ENCODE results near the gene TTR.

Gene TTR

DNA sequence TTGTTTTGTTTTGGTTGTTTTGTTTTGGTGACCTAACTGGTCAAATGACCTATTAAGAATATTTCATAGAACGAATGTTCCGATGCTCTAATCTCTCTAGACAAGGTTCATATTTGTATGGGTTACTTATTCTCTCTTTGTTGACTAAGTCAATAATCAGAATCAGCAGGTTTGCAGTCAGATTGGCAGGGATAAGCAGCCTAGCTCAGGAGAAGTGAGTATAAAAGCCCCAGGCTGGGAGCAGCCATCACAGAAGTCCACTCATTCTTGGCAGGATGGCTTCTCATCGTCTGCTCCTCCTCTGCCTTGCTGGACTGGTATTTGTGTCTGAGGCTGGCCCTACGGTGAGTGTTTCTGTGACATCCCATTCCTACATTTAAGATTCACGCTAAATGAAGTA is at the start of gene TTR:
TTR (plus strand) TSS at position 250 of the 400 bp plus-strand sequence; CDS start at position 276, 26 bp downstream.
- no peak for DNase-seq

DNA sequence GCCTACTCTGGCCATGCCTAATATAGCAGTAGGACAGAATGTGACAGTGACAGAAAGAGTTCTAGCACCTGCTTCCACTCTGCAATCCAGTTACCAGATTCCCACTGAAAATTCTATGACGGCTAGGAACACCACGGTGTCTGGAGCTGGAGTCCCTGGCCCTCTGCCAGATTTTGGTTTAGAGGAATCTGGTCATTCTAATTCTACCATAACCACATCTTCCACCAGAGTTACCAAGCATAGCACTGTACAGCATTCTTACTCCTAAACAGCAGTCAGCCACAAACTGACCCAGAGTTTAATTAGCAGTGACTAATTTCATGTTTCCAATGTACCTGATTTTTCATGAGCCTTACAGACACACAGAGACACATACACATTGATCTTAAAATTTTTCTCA is 45.2 kb upstream of the TTR start:
- no peak for DNase-seq

DNA sequence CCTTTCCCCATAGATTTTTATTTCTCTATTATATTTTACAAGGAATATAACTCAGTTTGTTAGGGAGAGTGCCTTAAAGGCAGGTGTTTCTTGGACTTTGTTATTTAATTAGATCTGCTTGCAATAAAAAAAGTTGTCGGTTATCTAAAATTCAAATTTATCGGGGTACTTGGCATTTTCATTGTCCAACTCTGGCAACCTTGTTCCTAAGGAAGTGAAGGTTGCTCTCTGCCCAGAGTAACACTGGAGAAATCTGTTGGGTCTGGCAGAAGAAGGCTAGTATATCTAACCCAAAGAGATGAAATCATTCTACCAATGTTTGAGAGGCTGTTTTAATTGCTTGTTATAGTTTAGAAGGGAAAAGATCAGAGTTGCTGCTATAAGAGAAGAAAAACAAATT is 42.8 kb upstream of the TTR start:
- DNase-seq, result no peak

DNA sequence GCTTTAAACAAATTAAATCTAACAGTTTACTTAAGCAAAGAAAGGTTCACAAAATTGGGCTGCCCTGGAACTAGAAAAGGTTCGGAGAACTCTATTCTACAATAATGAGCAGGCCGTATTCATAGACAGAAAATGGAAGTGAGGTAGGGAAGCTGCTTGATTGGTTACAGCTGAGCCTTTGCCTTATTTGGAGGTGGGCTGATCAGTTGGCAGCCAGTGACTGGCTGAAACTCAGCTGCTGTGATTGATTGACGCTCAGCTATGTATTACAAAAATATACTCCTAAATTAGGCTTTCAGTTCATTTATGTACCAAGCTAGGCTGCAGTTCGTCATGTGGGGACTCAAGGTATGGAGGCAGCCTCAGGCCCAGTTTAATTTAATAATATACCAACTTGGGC is 42.3 kb upstream of the TTR start:
- no peak for DNase-seq

DNA sequence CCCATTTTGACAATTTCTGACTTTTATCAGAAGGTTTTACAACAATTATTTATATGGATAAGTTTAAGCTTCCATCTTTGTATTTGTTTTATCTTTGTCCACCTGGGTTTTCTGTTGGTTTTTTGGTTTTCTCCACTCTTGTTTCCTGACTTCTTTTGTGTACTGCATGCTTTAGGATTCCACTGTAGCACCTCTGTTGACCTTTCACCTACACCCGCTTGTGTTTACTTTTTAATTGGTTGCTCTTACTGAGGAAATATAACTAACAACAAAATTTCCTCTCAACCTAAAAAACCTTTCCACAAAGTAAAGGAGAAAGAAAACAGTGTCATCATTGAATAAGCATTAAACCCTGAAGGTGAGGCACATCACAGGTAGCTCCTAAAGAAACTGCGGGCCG is 39.8 kb upstream of the TTR start:
- DNase-seq, result no peak

DNA sequence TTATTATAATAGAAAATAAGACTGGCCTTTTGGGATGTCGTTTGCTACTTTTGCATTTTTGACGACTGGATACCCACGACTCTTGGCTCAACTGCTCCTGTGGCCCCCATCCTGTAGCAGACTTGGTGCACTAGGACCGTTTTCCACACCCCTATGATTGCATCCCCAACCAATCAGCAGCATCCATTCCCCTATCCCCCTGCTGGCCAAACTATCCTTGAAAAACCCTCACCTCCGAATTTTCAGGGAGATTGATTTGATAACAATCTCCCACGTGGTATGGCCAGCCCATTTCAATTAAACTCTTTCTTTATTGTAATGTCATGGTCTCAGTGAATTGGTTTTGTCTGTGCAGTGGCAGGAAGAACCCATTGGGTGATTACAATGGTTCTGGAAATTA is 37.9 kb upstream of the TTR start:
- DNase-seq, result no peak

DNA sequence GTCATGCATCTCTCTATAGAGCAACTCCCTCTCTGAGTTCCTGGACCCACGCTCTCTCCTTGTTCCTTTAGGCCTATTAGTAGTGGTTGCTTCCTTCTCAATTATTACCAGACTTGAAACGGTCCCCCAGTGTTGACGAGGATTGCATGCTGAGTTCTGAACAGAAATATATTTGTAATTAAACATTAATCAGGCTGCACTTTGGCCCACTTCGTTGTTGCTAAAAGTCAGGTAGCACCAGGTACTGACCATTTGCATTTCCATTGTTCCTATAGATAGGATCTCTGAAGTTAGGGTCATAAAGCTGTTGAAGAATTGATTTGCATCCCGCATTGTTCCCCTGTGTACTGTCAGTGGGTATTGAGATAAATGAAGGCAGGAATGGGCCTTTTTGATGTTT is 36.9 kb upstream of the TTR start:
- no peak for DNase-seq

DNA sequence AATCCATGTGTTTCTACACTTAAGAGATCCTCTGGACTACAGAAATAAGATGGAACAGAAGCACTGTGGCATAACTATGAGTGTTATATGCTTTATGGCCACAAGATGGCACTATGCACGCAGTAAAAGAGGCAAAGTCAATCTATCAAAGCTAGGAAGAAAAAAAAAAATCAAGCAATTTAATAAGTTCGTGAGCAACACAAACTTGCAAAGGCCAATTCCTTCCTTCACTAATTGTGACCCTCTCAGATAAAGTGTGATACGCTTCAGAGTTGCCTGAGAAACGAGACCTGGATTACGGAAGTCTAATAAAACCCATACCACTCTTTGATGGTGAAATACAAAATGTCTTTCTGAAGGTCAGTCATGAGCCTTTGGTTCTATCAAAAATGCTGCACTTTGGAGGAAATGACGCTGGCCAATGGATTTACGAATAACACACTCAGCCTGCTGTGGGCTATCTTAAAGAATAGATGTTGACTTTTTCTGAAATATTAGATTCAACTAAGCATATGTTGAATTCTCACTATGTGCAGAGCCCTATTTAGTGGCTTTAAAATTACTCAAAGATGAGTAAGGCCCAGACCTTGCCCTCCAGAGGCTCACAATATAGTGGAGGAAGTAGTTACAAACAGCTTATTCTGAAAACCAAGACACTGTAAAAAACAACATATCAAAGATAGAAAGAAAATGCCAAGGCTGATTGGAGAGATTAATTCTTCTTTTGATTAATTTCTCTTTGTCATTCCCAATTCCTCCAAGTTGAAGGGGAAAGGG is 35.5 kb upstream of the TTR start:
- no peak for DNase-seq

DNA sequence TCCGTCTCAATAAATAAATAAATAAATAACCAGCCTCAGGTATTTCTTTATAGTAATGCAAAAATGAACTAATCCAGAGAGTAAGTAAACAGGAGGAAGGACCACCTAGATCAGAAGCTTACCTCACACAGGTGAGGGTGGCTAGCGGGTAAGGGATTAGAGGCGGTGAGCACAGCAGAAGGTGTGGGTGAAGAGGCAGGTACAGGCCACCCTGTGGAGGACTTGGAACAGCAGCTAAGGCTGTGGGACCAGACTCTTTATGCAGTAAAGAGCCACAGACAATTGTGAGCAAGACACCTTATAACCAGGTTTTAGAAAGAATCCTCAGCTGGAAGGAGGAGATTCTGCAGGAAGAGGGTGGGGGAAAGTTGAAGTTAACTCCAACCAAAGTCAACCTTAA is 34.2 kb upstream of the TTR start:
- no peak for DNase-seq

DNA sequence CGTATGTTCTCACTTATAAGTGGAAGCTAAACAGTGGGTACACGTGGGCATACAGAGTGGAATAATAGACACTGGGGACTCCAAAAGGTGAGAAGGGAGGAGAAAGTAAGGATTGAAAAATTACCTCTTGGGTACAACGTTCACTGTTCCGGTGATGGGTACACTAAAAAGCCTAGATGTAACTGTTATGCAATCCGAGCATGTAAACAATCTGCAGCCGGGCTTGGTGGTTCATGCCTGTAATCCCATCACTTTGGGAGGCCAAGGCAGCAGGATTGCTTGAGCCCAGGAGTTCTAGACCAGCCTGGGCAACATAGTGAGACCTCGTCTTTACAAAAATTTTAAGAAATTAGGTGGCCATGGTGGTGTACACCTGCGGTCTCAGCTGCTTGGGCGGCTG is 33.1 kb upstream of the TTR start:
- no peak for DNase-seq

DNA sequence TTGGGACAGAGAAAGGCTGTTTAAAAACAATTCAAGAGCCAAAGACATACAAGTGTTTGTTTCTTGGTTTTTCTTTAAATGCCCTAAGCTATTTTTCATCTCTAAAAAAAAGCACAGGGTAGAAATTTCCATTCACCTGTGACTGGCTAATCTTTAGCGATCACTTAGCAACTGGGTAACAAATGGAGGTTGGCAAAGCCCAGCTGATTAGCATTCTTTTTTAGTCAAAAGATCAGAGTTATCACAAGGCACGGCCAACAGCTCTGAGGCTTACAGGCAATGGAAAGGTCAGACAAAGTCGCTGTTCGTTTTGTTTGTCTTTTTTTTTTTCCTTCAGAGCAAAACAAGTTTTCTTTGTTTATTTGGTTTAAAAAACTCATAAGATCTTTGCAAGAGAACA is 29.0 kb upstream of the TTR start:
- no peak for DNase-seq

DNA sequence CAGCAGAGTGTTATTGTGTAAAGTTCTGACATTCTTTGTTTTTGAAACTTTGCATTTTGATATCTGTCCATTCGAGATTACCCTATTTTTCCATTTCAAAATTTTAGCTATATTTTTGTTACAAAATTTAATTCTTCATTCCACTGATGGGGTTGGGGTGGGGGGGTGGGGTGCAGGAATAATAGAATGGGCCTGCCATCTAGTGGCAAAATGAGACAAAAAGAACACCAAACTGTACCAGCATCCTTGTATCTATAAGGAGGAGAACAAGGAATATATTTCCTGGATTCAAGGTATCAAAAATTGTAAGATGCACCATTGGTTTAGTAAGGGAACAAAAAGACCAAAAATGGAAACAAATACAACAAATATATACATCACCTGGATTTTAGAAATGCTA is 27.9 kb upstream of the TTR start:
- DNase-seq, result no peak

DNA sequence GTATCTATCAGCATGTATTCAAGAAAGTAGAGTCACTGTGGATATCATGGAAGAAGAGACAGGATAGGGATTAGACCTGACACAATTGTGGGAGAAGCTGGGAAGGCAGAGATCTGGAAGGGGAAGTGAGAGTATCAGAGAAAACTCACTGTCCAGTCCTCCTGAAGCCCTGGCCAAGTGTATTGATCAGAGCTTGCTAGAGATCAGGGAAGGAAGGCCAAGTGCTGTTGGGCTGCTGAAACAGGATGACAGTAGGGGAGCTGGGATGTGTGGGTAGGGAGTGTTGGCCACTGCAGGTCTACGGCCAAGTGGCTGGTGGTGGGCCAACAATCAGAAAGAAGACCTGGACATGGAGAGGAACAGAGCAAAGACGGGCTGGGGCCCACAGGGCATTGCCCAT is 26.3 kb upstream of the TTR start:
- DNase-seq, result no peak

DNA sequence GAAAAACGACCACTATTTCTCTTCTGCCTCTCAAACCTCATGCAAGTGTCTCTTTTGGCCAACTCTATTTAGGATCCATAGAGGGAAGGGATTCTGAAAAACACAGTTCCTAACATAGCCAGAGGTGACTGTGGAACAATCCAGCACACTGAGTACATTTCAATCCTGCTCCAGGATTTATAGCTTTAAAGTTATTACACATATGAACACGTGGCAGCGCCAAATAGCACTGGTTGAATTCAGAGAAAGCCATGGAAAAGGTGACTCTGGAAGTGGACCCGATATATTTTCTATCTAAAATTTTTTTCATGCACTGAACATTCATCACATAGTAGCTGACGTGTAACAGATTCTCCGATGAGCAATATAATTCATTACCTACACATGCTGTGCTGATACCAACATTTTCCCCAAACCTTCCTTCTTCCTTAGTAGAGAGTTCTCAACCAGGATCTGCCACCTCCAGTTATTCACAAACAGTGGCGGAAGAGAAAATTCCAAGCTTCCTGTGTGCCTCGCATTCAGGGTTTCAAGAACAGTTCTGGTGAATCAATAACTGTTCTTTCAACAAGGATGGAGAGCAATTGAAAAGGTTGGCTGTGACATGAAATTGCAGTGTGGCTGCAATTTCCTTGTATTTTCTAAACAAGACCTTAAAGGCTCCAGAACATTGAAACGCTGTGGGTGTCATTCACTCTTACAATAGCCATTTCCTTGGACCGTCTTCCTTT is 25.7 kb upstream of the TTR start:
- no peak for DNase-seq

DNA sequence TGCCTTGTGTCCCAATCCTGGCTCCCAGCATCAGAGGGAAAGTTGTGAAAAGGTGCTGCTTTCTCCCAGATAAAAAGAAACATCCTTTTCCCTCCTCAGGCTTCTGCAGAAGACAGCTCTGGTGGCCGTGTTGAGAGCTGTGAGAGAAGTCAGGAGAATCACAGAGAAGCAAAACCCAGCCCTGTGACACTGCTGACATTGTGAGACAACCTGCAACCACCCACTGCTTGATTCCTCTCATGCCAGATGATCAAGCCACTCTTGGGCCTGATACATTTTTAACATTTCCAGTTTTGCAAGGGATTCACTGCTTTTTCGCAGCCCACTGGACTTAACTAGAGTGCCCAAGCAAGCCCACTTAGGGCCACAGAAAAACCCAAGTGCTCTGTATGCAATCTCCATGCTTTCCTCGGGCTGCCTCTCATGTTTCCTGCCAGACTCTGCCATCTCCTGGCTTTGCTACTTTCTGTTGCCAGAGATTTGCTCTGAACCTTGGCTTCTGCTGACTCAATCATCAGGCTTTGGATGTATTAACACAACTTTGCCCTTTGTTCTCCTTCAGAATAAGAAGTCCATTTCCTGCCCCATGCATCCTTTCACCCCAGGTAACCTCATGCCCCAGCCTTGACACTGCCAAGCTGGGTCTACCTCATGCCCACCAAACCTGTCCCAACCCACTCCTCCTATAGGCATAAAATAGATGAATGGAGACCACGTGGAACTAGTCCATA is 24.9 kb upstream of the TTR start:
- no peak for DNase-seq

DNA sequence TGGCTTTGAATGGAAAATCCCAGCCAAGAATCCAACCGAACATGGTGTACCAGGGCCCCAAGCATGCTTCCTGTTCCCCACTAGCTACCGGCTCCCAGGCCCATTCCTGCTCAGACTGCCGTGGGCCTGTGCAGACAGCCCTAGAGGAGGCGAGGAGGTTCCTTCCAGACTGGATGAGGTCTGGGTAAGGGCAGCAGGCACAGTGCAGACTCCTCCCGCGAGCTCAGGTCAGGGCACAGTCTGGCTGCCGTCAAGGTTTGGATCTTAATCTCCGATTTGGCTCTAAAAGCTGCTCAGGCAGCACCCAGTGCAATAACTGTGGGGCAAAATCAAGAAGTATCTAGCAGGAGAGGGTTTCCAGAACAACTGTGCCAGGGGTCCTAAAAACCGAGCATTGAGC is 19.3 kb upstream of the TTR start:
- no peak for DNase-seq

DNA sequence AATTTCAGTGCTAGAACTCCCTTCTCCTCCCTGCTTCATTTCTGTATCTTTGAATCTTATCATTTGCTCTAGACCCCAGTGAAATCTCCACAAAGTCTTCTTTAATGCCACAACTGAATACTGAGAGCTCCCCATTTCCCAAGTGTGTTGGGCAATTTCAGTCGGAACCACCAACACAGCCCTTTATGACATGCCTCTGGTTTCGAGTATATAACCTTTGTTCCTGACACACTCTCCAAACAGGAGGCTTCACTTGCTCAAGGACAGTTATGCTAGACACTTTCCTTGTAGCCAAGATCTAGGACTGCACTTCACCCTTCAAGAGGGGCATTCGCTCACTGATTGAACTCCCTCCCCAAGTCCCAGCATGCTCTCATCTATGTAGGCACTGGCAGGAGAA is 18.6 kb upstream of the TTR start:
- no peak for DNase-seq

DNA sequence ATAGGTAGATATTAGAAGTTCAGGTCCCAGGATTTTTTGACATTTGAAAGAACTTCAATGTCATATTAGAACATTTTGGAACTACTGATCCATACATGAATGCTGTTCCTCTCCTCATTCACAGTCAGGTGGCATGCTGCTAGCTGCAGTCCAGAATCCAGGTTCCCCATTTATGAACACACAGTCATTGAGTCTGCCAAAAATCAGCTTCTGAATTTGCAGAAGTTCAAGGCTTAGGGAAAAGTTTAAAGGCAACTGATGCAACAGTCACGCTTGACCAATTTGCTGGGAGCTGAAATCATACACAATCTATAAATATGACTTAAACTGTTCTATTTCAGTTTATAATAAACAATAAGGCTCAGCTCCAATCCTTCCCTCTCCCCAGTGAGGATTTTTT is 17.3 kb upstream of the TTR start:
- no peak for DNase-seq

DNA sequence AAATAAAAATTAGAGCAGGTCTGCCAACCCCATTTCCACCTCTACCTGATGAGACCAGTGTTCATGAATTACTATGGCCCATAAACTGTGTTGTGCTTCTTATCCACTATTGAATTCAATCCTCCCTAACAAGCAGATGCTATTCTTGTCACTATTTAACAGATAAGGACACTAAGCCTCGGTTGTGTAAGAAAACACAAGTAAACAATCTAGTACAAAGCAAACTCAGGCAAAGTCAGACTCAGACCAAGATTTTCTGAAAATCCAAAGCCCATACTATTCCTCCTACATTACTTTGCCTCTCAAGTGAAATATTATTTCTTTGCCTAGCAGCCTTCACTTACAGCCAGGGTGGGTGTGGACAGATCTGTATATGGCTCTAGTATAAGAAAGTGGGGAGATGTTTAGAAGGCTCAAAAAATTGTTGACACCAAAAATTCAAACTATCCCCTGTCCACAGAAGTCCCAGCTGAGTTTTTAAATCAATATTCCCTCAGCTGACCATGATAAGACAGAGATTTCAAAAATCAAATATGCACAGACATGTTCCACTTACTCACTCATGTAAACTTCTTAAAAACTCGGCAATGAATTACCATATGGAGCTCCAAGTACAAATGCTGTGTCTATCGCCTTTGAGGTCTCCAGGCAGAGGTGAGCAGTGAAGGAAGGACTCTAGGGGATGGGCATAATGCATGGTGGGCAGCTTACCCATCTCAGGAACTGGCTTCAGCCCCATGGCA is 16.0 kb upstream of the TTR start:
- no peak for DNase-seq

DNA sequence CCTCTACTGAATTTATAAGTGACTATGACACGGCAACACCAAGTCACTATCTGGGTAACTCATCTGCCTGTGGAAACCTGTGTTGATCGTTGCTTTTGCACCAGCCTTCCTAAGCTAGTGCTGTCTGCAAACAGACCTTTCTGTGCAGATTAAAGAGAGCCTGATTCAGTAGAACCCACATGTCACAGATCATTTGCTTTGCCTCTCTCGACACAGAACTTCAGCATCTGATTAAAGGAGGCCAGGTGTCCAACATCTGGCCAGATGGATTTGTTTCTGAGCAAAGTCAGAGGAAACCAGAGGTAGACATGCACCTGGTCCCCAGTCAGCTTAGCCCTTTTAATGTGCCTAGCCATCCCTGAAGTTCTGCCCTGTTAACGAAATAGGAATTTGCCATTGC is 15.0 kb upstream of the TTR start:
- DNase-seq, result no peak

DNA sequence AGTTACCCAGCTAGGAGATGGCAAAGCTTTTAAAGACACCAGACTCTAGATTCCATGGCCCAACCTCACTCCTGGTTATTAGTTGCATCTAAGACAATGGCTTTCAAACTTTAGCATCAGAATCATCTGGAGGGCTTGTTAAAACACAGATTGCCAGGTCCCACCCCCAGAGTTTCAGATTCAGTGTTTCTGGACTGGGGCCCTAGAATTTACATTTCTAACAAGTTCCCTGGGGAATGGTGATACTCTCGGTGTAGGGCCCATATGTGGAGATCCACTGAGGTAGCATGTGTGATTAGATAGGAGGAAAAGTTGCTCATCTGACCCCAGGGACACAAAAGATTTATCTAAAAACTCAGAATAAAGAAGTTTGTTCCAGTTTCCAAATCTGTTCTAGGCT is 14.5 kb upstream of the TTR start:
- no peak for DNase-seq

DNA sequence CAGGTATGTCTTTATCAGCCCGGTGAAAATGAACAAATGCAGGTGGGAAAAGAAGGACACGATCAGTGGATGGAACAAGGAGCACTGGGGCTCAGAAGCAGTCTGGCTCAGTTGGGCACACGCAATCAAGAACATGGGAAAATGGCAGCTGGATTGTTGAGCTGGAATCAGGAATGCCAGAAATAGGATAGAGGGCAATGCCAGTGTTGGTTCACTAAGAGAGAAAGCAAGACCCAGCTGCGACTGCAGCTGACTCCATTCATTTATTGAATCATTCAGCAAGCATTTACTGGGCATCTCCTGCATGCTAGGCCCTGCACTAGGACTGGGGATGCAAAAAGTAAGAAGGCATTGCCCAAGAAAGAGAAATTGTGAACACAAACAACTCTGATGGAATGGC is 13.6 kb upstream of the TTR start:
- no peak for DNase-seq

DNA sequence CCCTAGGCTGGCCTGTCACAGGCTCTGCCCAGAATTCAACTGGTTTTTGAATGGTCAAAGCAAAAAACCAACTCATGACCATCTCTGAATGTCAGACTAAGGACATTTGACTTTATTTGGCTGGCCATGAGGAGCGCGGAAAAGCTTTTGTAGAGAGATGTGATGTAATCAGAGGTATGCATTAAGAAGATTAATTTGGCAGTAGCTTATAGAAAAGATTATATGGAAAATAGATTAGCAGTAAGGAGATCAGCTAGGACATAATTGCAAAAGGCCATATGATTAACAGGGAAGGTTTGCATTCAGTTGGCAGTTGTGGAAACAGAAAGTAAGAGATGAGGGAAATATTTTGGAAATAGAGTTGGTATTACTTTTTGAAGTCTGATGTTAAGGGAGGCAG is 12.3 kb upstream of the TTR start:
- DNase-seq, result no peak

Data from activated CD4-positive, CD25-positive, alpha-beta regulatory T cell treated with anti-CD3 and anti-CD28 coated beads, Interleukin-2, amount 50 U/mL, for 72 hours (primary cell).